ENCODE results near the gene GATD1.

DNA sequence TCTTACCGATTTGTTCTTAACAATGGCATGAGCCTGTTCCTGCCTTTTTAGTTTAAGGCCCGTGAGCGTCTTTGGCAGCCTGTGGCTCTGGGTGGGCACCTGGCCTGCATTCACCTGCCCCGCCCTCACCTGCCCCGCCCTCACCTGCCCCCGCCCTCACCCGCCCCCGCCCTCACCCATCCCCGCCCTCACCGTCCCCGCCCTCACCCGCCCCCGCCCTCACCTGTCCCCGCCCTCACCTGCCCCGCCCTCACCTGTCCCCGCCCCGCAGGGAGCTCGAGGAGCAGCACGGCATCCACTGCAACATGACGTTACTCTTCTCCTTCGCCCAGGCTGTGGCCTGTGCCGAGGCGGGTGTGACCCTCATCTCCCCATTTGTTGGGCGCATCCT is 14.2 kb downstream of the GATD1 start:
- TF ChIP-seq, protein P1, sequence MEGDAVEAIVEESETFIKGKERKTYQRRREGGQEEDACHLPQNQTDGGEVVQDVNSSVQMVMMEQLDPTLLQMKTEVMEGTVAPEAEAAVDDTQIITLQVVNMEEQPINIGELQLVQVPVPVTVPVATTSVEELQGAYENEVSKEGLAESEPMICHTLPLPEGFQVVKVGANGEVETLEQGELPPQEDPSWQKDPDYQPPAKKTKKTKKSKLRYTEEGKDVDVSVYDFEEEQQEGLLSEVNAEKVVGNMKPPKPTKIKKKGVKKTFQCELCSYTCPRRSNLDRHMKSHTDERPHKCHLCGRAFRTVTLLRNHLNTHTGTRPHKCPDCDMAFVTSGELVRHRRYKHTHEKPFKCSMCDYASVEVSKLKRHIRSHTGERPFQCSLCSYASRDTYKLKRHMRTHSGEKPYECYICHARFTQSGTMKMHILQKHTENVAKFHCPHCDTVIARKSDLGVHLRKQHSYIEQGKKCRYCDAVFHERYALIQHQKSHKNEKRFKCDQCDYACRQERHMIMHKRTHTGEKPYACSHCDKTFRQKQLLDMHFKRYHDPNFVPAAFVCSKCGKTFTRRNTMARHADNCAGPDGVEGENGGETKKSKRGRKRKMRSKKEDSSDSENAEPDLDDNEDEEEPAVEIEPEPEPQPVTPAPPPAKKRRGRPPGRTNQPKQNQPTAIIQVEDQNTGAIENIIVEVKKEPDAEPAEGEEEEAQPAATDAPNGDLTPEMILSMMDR (IDR thresholded peaks at IDR 0.05) = no peak
- TF ChIP-seq EZH2 (IDR thresholded peaks at IDR 0.05; ENCODE audit: borderline replicate concordance, insufficient read depth, low read depth, low read length, poor library complexity, severe bottlenecking) = no peak
